ENCODE measurements around the gene N4BP3. TPM values are rescaled to one million over a fixed set of nuclear protein-coding genes. Genes with fewer than 3 reads are reported as not detected.

Gene N4BP3
- total and polyA plus RNA-seq, 2 of the 13 experiments (the other 11 are each of a cell fraction or from before 2014, with no cell fraction given) = 0.13 TPM; not detected in 1

DNA sequence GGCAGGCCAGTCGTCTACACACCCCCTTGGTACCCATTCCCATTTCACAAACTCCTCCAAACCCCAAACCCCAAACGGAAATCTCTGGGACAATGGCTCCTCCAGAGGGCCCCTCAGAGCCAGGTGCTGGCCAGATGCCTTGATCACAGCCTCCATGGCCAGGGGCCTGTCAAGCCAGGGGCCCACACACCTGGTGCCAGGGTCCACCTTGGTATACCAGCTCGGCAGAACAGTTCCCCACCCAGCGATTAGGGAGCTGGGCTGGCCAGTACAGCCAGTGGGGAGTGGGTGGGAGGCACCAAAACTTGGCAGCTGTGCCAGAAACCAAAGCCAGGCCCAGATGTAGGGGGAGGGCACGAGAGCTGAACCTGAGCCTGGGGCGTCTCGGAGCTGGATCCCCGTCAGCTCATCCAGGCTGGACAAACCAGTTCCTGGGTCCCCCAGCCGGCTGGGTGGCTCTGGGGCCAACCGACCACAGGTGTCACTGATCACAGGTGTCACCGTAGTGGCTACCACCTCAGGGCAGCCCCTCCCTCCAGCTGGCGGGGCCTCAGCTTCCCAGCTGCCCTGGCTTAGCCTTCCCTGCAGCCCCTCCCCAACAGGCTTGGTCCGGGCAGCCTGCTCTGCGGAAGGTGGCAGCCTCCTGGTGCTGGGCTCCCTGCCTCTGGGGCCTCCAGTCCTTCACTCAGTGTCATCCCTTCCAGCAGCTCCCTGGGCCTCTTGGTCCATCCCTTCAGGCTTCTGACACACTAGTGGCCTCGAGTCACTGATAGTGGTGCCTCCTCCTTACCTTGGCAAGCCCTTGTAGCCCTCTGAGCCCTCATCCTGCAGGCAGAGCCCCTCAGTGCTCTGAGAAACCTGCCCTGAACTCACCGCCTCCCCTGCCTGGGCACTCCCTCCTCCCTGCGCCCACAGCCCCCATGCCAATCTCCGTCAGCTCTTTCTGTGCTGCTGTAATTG is 10.9 kb downstream of the N4BP3 start:
- H3K4me1 ChIP-seq (ENCODE audit: insufficient read depth, low read length) = peaks cover 5% of the 10 kb centered on the region; the same call in 1 of the 2 replicates
- H3K4me2 ChIP-seq (ENCODE audit: low read depth, low read length) = no peak overlapping the region
- H3K9me3 ChIP-seq (ENCODE audit: low read length) = no peaks in the 10 kb centered on the region
- peaks cover 7 to 31% of the 10 kb centered on the region in 2 experiments; a peak in 4 of 5 replicates for H3K27me3 ChIP-seq (ENCODE audit: control insufficient read depth in 1 of 2, insufficient read depth in 2 of 2, low read length in 2 of 2)
- FAIRE-seq (no peak), DNase-seq (ENCODE audit: low spot score) (no peak), ATAC-seq (no peak)
- H3K9ac ChIP-seq (ENCODE audit: insufficient read depth, low read depth, low read length) = no peak overlapping the region
- in situ Hi-C loops (cut with HindIII; ENCODE audit: extremely low pct_ligation_motif_present, low pct_unique_long_range_greater_than_20kb) = no loop called here
- no peaks in the 10 kb centered on the region for H3K36me3 ChIP-seq (replicated peaks in 1 of 2; ENCODE audit: control insufficient read depth in 1 of 2, insufficient read depth in 2 of 2, low read length in 2 of 2)
- intact Hi-C loops (cut with micrococcal nuclease; ENCODE audit: unreplicated experiment) = no loop called here
- no peak overlapping the region for H2AFZ ChIP-seq (ENCODE audit: low read length)
- POLR2A ChIA-PET = no interaction called here
- no peak overlapping the region for H3K27ac ChIP-seq (ENCODE audit: extremely low read length, insufficient read depth, low read length)
- BruUV-seq (replicated peaks) = no TSS peak
- no peak overlapping the region for H3K4me3 ChIP-seq (replicated peaks in 1 of 3; ENCODE audit: insufficient read depth in 1 of 3, low read depth in 2 of 3, low read length in 3 of 3)
- H3K79me2 ChIP-seq (ENCODE audit: insufficient read depth, low read length) = no peaks in the 10 kb centered on the region
- CTCF ChIA-PET (ENCODE audit: low intra/inter-chr PET ratio, low total read pairs) = no interaction called here
- no peaks in the 10 kb centered on the region for H4K20me1 ChIP-seq (ENCODE audit: insufficient read depth, low read length)
- 36% methylated on average over 12 of the region's 18 CpGs for WGBS (ENCODE audit: low lambda C conversion rate)
- no peak for TF ChIP-seq KMT2B (CRISPR knock-in tag; IDR thresholded peaks at IDR 0.05)
- TF ChIP-seq, protein P1, sequence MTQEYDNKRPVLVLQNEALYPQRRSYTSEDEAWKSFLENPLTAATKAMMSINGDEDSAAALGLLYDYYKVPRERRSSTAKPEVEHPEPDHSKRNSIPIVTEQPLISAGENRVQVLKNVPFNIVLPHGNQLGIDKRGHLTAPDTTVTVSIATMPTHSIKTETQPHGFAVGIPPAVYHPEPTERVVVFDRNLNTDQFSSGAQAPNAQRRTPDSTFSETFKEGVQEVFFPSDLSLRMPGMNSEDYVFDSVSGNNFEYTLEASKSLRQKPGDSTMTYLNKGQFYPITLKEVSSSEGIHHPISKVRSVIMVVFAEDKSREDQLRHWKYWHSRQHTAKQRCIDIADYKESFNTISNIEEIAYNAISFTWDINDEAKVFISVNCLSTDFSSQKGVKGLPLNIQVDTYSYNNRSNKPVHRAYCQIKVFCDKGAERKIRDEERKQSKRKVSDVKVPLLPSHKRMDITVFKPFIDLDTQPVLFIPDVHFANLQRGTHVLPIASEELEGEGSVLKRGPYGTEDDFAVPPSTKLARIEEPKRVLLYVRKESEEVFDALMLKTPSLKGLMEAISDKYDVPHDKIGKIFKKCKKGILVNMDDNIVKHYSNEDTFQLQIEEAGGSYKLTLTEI (CRISPR knock-in tag; conservative IDR thresholded peaks at IDR 0.05) = no peak
- no peak for TF ChIP-seq ZNF605 (CRISPR knock-in tag; IDR thresholded peaks at IDR 0.05)
- no peak for TF ChIP-seq DMAP1 (CRISPR knock-in tag; IDR thresholded peaks at IDR 0.05)
- TF ChIP-seq ZNF766 (CRISPR knock-in tag; IDR thresholded peaks at IDR 0.05; ENCODE audit: borderline replicate concordance) = no peak
- TF ChIP-seq ZNF235 (CRISPR knock-in tag; IDR thresholded peaks at IDR 0.05; ENCODE audit: borderline replicate concordance) = no peak
- TF ChIP-seq RBAK (CRISPR knock-in tag; IDR thresholded peaks at IDR 0.05) = no peak
- no peak for TF ChIP-seq NFKB2 (CRISPR knock-in tag; IDR thresholded peaks at IDR 0.05; ENCODE audit: borderline replicate concordance)
- TF ChIP-seq ZZZ3 (CRISPR knock-in tag; IDR thresholded peaks at IDR 0.05; ENCODE audit: borderline replicate concordance) = no peak
- no peak for TF ChIP-seq ZNF720 (CRISPR knock-in tag; IDR thresholded peaks at IDR 0.05)
- TF ChIP-seq CEBPB (IDR thresholded peaks at IDR 0.05; ENCODE audit: borderline replicate concordance, low read depth, low read length) = no peak
- TF ChIP-seq, protein P2, sequence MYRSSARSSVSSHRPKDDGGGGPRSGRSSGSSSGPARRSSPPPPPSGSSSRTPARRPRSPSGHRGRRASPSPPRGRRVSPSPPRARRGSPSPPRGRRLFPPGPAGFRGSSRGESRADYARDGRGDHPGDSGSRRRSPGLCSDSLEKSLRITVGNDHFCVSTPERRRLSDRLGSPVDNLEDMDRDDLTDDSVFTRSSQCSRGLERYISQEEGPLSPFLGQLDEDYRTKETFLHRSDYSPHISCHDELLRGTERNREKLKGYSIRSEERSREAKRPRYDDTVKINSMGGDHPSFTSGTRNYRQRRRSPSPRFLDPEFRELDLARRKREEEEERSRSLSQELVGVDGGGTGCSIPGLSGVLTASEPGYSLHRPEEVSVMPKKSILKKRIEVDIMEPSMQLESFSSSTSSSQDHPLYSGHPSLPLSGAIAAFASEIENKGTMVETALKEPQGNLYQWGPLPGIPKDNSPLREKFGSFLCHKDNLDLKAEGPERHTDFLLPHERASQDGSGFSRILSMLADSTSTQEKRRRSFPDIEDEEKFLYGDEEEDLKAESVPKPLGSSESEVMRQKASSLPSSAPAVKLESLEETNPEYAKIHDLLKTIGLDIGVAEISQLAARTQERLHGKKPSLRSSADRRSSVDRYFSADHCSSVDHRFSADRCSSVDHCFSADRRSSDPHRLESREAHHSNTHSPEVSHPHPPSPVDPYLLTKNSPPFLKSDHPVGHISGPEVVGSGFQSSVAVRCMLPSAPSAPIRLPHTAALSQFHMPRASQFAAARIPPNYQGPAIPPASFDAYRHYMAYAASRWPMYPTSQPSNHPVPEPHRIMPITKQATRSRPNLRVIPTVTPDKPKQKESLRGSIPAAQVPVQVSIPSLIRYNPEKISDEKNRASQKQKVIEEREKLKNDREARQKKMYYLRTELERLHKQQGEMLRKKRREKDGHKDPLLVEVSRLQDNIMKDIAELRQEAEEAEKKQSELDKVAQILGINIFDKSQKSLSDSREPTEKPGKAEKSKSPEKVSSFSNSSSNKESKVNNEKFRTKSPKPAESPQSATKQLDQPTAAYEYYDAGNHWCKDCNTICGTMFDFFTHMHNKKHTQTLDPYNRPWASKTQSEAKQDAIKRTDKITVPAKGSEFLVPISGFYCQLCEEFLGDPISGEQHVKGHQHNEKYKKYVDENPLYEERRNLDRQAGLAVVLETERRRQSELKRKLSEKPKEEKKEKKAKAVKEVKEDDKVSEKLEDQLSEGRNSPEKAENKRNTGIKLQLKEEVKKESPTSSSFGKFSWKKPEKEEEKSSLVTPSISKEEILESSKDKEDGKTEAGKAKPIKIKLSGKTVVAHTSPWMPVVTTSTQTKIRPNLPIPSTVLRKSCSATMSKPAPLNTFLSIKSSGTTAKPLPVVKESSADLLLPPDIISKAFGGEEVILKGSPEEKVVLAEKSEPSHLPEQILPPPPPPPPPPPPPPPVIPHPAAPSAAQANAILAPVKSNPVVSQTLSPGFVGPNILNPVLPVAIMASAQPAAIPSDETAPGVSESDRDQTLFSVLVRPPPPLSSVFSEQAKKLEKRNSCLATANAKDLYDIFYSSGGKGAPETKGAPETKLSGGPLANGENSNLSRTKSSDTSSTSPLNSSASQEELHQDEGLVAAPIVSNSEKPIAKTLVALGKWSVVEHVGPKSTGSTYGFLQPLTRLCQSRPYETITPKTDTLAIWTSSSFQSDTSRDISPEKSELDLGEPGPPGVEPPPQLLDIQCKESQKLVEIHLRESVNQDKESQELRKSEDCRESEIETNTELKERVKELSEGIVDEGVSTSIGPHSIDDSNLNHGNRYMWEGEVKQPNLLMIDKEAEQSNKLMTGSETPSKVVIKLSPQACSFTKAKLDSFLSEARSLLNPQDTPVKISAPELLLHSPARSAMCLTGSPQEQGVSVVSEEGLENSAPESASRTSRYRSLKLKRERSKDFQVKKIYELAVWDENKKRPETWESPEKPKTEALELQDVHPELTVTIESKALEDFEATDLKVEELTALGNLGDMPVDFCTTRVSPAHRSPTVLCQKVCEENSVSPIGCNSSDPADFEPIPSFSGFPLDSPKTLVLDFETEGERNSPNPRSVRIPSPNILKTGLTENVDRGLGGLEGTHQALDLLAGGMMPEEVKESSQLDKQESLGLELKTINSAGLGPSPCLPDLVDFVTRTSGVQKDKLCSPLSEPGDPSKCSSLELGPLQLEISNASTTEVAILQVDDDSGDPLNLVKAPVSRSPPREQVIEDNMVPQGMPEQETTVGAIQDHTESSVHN (CRISPR knock-in tag; IDR thresholded peaks at IDR 0.05) = no peak
